Raji (cell line): Measurements from ENCODE around the gene MGMT.

Experiments used
- POLR2A ChIP-seq: IDR thresholded peaks from 2 replicates; pipeline ENCODE4 v1.6.1; 2011; ENCODE audit warnings: low read depth, low read length, control low read depth; ENCODE audit not compliant: insufficient read depth

The MGMT gene

DNA sequence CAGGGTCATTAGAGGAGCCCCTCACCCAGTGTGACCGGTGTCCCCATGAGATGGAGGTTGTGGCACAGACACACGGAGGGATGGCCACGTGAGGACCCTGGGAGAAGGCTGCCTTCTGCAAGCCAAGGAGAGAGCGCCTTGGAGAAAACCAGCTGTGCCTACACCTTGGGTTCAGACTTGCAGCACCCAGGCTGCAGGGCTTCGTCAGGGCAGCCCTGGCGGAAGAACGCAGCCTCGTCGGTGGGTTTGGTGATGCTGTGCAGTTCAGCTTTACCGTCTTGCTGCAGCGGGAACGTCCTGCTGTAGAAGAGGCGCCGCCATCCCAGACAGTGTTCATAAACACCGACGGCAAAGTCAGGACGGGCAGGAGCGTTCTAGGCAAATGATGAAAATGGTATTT, 89.3 kb downstream of the MGMT start:
- no peak for TF ChIP-seq POLR2A

DNA sequence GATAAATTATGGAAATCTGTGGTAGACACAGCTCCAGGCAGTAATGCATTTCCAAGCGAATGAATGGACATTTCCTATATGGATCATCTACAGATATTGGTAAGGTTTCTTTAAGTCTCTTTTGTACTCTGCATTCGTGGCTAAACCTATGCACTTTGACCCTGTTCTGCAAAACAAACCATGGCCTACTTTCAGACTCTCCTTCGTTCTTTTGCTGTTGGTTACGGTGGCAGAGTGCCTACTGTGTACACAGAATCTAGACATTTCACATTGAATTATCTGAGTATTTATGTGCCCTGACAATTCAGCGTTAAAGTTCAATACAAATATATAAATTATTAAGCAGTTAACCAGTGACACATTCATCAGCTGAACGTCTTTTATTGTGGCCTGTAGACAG, 93.3 kb downstream of the MGMT start:
- TF ChIP-seq POLR2A = no peak

DNA sequence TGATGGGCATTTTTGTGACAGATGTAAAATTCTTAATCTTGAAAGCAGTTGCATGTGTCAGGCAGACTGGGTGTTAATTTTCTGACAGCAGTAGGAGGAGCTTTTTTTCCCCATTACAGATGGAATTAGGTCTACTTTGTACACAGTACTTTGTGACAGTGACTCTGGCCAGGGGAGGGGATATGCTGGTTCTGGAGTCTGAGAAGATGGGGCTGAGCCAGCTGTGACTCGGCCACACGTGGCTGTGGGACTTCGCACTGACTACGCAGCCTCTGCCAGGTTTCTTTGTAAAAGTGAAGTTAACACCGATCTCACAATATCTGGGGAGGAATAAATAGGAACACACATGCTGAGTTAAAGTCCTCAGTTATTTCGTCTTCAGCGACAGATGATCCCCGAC, 95.4 kb downstream of the MGMT start:
- no peak for TF ChIP-seq POLR2A

DNA sequence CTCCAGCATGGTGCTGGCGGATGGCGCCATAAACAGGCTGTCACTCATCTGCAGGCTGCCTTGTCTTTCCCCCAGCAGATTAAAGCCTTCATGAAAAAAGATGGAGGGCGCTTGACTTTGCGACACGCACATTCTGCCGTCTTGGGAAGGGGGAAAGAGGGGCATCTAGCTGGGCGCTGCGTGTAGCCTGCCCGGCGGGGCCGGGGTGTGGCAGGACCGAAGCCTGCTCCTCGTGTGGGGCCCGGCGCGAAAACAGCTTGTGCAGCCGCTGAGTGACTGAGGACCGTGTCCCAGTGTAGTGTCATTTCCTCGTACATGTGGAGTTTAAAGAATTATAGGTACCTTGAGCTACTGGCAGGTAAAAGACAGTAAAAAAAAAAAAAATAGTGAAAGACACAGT, 97.9 kb downstream of the MGMT start:
- no peak for TF ChIP-seq POLR2A

DNA sequence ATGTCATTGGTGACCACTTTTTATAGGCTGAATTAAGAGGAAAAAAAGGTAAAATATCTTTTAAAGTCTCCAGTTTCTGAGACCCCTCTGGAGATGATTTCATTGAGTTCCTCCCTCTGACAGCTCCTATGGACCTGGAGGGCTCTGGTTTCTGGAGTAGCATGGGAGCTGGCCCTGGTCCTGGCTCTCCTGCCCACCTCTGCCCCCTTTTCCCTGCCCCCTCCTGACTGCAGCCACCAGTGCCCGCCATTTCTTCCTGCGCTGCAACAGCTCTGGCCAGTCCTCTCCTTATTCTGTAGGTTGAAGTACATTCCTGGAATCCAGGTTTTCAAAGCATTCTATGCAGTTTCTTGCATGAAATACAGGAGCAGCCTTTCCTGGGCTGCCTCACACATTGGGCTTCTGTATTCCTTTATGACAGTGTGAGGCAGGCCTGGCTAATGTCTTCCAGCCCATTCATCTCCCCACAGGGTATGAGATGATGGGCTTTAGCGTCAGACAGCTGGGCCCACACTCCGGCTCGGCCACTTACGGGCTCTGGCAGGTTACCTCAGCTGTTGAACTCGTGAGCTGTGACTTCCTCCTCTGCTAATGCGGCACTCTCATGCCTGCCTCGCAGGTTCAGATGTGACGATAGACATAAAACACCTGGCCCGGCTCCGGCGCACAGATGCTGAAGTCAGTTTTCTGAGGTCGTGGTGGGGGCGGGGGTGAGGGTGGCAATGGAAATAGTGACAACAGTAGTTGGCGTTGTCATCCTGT, 101.7 kb downstream of the MGMT start:
- no peak for TF ChIP-seq POLR2A

DNA sequence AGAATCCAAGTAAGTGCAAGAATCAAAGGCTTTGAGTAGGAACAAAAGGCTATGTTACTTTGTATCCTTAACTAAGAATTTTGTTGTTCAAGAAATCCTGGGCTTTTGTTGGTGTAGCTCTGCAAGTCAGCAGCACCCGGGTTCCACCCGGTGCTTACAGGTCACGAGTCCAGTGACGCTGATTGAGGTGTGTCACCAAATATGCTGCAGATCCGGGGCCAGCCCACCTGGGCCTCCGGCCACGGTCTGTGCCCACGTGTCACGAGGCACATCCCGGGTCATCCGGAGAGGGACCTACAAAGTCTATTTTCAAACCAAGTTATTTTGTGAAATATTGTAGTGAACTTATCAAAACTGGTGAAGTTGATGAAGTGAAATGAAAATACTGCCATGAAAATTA, 103.1 kb downstream of the MGMT start:
- TF ChIP-seq POLR2A = no peak

DNA sequence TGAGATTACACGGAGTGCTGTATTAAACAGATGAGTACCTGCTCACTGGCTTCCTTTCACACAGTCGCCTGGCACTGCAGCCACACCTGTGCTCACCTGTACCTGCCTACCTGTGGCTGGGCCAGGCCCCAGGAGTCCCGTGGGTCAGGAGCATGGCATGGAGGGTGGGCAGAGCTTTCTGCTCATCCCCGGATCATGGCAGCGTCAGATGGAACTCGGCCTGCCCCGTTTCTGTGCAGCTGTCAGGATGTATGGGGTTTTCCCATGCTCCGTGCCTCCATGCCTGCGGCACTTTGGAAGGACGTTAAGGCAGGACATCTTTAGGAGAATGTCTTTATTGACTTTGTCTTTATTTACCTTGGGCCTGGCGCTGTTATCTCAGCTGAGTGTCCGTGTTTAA, 112.2 kb downstream of the MGMT start:
- no peak for TF ChIP-seq POLR2A

DNA sequence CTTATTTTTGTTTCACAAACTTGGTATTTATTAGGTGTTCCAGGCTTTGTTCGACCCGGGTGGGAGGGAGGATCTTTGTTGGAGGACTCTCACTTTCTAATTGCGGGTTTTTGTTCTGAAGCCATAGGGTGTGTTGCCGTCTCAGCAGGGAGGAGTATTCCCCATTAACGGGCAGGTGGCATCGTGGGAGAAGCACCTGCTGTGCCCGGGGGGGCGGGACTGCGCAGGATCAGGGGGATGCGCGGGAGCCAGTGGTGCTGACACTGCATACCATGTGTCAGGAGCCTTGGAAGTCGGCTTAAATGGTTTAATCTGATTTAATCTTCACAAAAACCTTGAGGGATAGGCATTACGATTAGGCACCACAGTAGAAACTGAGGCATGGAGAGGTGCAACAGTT, 113.0 kb downstream of the MGMT start:
- TF ChIP-seq POLR2A = no peak

DNA sequence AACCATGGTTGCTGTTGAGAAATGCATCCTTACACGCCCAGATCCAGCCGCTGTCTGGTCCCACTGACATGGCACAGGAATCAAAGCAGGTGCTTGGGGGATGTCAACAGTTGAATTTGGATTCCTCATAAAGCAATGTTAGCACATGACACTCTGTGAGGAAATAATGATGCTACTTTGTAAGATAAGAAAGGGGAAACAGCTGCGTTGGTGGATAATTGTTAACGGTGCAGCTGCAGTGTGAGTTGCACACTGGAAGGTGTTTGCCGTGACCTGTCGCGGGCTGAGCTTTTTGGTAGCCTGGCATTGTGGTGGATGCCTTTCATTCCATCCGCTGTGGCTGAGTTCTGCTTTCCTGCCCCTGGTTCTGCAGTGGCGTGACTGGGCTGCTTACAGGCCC, 113.9 kb downstream of the MGMT start:
- no peak for TF ChIP-seq POLR2A

DNA sequence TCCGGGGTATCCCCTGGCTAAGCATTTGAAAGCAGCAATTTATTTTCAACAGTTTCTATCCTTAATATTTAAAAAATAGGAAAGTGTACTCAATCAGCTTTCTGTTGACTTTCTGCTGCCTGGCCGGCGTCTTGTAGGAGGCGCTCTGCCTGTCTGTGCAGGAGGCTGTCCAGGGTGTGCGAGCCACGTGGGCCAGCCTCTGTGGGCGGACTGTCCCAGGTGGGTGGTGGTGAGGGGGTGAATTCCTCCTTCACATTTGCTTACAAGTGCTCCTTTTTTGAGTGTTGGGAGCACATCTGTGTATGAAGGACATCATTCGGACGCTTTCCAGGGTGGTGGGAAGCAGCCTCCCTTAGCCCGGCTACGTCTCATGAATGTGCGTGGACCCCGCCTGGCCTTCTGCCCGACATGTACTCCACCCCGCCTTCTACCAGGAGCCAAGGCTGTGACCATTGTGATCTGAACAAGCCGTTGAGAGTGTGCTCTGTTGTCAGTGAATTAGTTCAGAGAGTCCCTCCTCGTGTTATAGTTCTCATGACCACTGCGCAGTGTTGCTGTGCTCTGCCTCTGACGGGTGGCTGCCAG, 114.9 kb downstream of the MGMT start:
- TF ChIP-seq POLR2A = no peak

DNA sequence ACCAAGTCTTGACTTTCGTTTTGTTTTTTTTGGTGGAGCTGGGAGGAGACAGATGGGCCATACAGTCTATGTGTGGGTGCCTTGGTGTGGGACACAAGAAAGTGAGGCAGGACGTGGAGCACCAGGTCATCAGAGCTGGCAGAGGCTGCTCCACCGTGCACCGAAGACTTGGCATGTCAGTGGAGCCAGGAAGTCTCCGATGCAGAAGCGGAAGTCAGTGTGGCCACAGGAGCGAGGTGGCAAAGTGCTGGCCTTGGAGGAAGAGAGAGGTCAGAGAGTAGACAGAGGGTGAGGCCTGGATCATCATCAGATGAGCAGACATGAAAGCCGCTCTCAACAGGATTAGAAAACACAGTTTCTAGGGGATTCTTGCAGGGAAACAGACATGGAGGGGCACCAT, 116.8 kb downstream of the MGMT start:
- no peak for TF ChIP-seq POLR2A

DNA sequence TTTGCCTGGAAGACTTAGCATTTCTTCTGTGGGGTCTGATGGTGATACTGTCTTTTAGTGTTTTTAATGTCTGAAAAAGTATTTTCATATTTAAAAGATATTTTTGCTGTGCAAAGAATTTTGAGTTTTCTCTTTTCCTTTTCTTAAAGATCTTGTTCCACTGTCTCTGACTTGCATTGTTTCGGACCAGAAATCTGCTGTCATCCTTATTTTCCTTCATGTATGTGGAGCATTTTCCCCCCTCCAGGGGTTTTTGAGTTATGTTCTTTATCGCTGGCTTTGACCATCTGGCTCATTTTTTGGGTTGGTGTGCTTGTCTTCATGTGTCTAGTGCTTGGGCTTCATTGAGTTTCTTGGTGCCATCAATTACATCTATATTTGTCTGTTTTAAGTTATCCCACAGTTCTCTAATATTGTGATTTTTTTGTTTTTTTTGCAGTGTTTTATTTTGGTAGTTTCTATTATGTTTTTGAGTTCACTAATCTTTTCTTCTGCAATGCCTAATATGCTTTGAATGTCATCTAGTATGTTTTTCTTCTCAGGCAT, 119.9 kb downstream of the MGMT start:
- no peak for TF ChIP-seq POLR2A

DNA sequence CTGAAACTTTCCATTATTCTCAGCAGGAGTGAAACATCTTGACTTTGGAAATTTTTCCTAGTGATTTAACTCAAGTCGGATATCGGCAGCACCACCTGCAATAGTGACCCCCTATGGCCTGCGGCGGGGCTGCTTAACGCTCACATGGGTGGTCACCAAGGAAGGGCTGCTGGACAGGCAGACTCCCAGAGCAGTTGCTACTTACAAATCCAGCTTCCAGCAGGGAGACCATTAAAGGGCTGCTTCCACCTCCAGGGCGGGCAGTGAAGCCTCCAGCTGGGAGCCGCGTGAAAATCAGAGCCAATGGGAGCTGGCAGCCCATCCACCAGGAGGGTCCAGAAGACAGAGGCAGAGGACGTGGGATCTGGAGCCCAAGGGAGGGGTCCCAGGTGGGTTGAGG, 122.5 kb downstream of the MGMT start:
- no peak for TF ChIP-seq POLR2A

DNA sequence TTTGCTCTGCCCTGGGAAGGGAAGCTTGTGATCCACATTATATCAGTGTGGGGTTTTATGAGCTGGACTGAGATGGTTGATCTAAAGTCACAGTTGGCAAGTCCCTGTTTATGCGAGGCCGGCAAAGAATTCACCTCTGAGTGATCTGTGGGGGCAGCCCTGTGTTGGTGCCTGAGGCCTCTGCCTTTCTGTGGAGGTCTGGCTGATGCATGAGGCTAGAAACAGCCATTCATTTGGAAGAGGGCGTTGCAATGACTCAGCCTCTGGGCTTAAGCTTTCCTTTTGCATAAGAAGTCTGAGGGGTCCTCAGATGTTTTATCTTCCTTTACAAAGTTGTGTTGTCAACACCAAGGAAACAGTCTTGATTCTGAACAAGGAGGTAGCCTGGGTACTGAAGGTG, 126.9 kb downstream of the MGMT start:
- no peak for TF ChIP-seq POLR2A

DNA sequence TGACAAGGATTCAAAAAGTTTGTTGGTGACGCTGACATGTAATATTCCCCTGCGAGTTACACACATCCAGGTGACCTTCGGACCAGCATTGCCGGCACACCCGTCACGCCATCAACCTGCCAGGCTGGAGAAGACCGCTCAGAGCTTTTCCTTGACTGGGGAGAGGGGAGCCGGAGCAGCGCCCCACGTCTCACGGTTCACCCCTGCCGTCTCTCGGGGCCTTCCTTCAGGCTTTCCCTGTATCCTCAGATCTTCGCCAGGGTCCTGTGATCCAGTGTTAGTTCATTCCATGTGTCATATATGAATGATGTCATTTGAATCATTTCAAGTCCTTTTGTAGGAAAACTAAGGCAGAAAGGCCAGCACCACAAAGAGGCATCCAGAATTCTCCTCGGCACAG, 127.8 kb downstream of the MGMT start:
- no peak for TF ChIP-seq POLR2A

DNA sequence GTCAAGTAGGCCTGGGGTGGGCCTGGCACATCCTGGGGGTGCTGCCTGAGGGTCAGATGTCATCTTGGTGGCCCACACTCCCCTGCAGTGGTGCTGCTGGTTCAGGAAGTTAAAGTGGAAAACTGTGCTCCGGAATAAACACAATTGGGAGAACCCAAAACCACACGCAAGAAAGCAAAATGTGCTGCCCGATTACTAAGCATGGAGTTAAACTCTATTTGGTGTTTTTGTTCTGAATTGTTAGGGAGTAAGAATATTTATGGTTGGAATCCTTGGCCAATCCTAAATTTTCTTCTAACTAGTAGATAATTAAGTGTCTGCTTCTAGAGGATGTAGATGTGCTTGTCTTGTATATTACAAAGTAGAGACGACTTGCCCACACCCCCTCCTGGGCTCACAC, 131.4 kb downstream of the MGMT start:
- TF ChIP-seq POLR2A = no peak

DNA sequence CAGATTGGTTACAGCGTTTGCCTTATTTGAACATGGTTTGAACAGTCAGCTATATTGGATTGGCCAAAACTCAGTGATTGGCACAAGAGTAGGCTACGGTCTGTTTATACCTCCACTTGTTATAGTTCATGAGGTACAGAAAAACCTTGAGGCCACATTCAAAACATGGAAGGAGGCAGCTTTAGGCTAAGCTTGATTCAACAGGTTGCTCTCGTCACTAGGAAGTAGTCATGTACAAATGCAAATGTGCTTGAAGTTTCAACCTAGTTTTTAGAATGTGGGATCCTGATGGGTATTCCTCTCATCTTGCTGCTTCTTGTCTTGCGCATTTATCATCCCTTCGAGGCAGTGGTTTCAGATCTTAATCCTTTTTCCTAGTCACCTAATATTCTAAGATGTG, 132.1 kb downstream of the MGMT start:
- no peak for TF ChIP-seq POLR2A
